Gastrocnemius medialis (tissue), 4 donors: ENCODE data around the gene TMEM132C. TPM values are rescaled to one million over a fixed set of nuclear protein-coding genes. Genes with fewer than 3 reads are reported as not detected.

Experiments used
- ATAC-seq, 2 donors: fragments of 150-250 bp; one replicate each; pipeline ENCODE4 v1.9.1; 2016
- DNase-seq, 2 donors: peaks; one replicate each; pipeline ENCODE4 v3.0.0-alpha.2; 2019
- H3K27ac ChIP-seq, 4 donors: fragments of 200-600 bp; sonication (generic); 1 replicate in 1 of 4; 2 replicates in 3 of 4; pipeline ENCODE4 v1.5.1; 2016 to 2018; ENCODE audit warnings: mild to moderate bottlenecking in 2 of 4, moderate library complexity in 1 of 4
- H3K27me3 ChIP-seq, 3 donors: fragments of 200-600 bp; sonication (generic) in 2 of 3; 1 replicate in 1 of 3; 2 replicates in 2 of 3; pipeline versions ENCODE4 v1.5.1 to v1.6.0; 2016 to 2019; ENCODE audit warnings: mild to moderate bottlenecking in 1 of 3, moderate library complexity in 1 of 3
- H3K36me3 ChIP-seq, 2 donors: fragments of 200-600 bp; sonication (generic) in 1 of 2; one replicate each; pipeline ENCODE4 v1.5.1; 2017 to 2018
- H3K4me1 ChIP-seq, 2 donors: fragments of 200-600 bp; sonication (generic) in 1 of 2; one replicate each; pipeline ENCODE4 v1.5.1; 2016 to 2017; ENCODE audit warnings: mild to moderate bottlenecking in 2 of 2
- H3K4me3 ChIP-seq, 4 donors: fragments of 200-600 bp; sonication (generic) in 3 of 4; 1 replicate in 1 of 4; 2 replicates in 3 of 4; pipeline ENCODE4 v1.5.1; 2016 to 2019; ENCODE audit warnings: mild to moderate bottlenecking in 2 of 4
- H3K9me3 ChIP-seq, 3 donors: fragments of 200-600 bp; sonication (generic) in 2 of 3; 1 replicate in 1 of 3; 2 replicates in 2 of 3; pipeline ENCODE4 v1.5.1; 2016 to 2019
- CTCF ChIP-seq, 5 experiments: fragments of 450-650 bp in 3 of 5; fragments of 200-600 bp in 2 of 5; sonication (generic) in 2 of 5; IDR thresholded peaks in 4 of 5; conservative IDR thresholded peaks in 1 of 5; 1 replicate in 4 of 5; 2 replicates in 1 of 5; pipeline ENCODE4 v1.5.1; 2016 to 2019; ENCODE audit warnings: antibody characterized with exemption in 5 of 5, mild to moderate bottlenecking in 3 of 5, moderate library complexity in 3 of 5
- POLR2A ChIP-seq, 2 donors: fragments of 450-650 bp; IDR thresholded peaks; one replicate each; pipeline ENCODE4 v1.6.1; 2017; ENCODE audit warnings: antibody characterized with exemption in 2 of 2, mild to moderate bottlenecking in 2 of 2, moderate library complexity in 2 of 2
- in situ Hi-C, 4 donors: fragments of 200-750 bp; cut with MboI; loops; one replicate each; pipeline versions ENCODE4 v1.15.0 to v1.8.0; 2017; ENCODE audit warnings: low sequenced_read_pairs in 4 of 4
- intact Hi-C: fragments of 100-400 bp; cut with DNase I; formaldehyde crosslinking; loops from one replicate; pipeline ENCODE4 v1.15.1; 2023; ENCODE audit warnings: low total_unique reads
- total RNA-seq, 4 donors: library from RNA; depleted of rRNA; stranded (reverse); fragments of >200 nt; gene quantifications; one replicate each; pipeline versions ENCODE4 v1.1.0 to v1.2.3, GENCODE V29; 2016

TMEM132C gene
- total RNA-seq, 4 donors from 2014 or later: 0.24 to 0.82 (median 0.68) TPM

- in situ Hi-C loops (no loop called here), intact Hi-C loops (no loop called here)
- no peak for TF ChIP-seq POLR2A (IDR thresholded peaks at IDR 0.05)
- no peak for TF ChIP-seq CTCF (IDR thresholded peaks at IDR 0.05 in 4 of 5, conservative IDR thresholded peaks at IDR 0.05 in 1 of 5)
- no peaks in the 10 kb centered on the region for H3K4me1 ChIP-seq
- H3K4me3 ChIP-seq: no peak overlapping the region
- ATAC-seq (no peak), DNase-seq (no peak)
- H3K36me3 ChIP-seq: no peaks in the 10 kb centered on the region
- no peaks in the 10 kb centered on the region for H3K9me3 ChIP-seq
- no peak overlapping the region for H3K27ac ChIP-seq
- no peaks in the 10 kb centered on the region for H3K27me3 ChIP-seq
These were observed 413.6 kb downstream of the TMEM132C start for GRCh38 chr12:128680555-128680954.

- intact Hi-C loops (no loop called here), in situ Hi-C loops (no loop called here)
- no peak overlapping the region for H3K27ac ChIP-seq
- DNase-seq (no peak), ATAC-seq (no peak)
- TF ChIP-seq POLR2A (IDR thresholded peaks at IDR 0.05) (no peak), CTCF (IDR thresholded peaks at IDR 0.05 in 4 of 5, conservative IDR thresholded peaks at IDR 0.05 in 1 of 5) (no peak)
- no peaks in the 10 kb centered on the region for H3K9me3 ChIP-seq
- no peak overlapping the region for H3K4me3 ChIP-seq
- H3K36me3 ChIP-seq: no peaks in the 10 kb centered on the region
- H3K27me3 ChIP-seq: no peaks in the 10 kb centered on the region
- no peaks in the 10 kb centered on the region for H3K4me1 ChIP-seq
These were observed 415.7 kb downstream of the TMEM132C start for GRCh38 chr12:128682548-128683275.

GRCh38 chr12:128684352-128684751 is 417.4 kb downstream of the TMEM132C start:
- TF ChIP-seq POLR2A (IDR thresholded peaks at IDR 0.05): no peak
- no peak for TF ChIP-seq CTCF (IDR thresholded peaks at IDR 0.05 in 4 of 5, conservative IDR thresholded peaks at IDR 0.05 in 1 of 5)
- Histone ChIP-seq H3K9me3 (no peaks in the 10 kb centered on the region), H3K36me3 (no peaks in the 10 kb centered on the region), H3K4me3 (no peak overlapping the region), H3K27ac (no peak overlapping the region), H3K27me3 (no peaks in the 10 kb centered on the region), H3K4me1 (no peaks in the 10 kb centered on the region)
- DNase-seq (no peak), ATAC-seq (no peak)
- intact Hi-C loops (no loop called here), in situ Hi-C loops (no loop called here)

GRCh38 chr12:128685903-128686475 is 419.0 kb downstream of the TMEM132C start:
- TF ChIP-seq CTCF (IDR thresholded peaks at IDR 0.05 in 4 of 5, conservative IDR thresholded peaks at IDR 0.05 in 1 of 5) (no peak), POLR2A (IDR thresholded peaks at IDR 0.05) (no peak)
- no peak for DNase-seq
- Histone ChIP-seq H3K4me3 (no peak overlapping the region), H3K27ac (no peak overlapping the region), H3K4me1 (no peaks in the 10 kb centered on the region), H3K27me3 (no peaks in the 10 kb centered on the region), H3K9me3 (no peaks in the 10 kb centered on the region), H3K36me3 (no peaks in the 10 kb centered on the region)
- no peak for ATAC-seq
- intact Hi-C loops (no loop called here), in situ Hi-C loops (no loop called here)
